HEK293T (cell line): ENCODE measurements around the gene SLC22A1.

Experiments used
- CTCF ChIA-PET: fragments of 350-600 bp; formaldehyde crosslinking; extraction: SDS; loops from one replicate; lab custom pipeline; 2021; ENCODE audit warnings: antibody characterized with exemption, inconsistent platforms; lab: Yijun Ruan, JAX
- POLR2A ChIA-PET: fragments of 350-600 bp; formaldehyde crosslinking; extraction: SDS; loops from one replicate; lab custom pipeline; 2020; ENCODE audit warnings: antibody characterized with exemption, inconsistent platforms; lab: Yijun Ruan, JAX
- DNase-seq: peaks from one replicate; pipeline ENCODE4 v3.0.0; 2012; ENCODE audit warnings: mixed read lengths; ENCODE audit errors: extremely low spot score
- ARNT ChIP-seq: fragments of 450-650 bp; IDR thresholded peaks from 2 replicates; pipeline ENCODE4 v1.6.1; 2017; ENCODE audit warnings: mild to moderate bottlenecking
- BHLHE40 ChIP-seq: fragments of 450-650 bp; IDR thresholded peaks from 2 replicates; pipeline ENCODE4 v1.6.1; 2016; ENCODE audit warnings: mild to moderate bottlenecking, moderate library complexity, borderline replicate concordance
- CTBP1 ChIP-seq: fragments of 450-650 bp; IDR thresholded peaks from 2 replicates; pipeline ENCODE4 v1.6.1; 2016; ENCODE audit warnings: borderline replicate concordance
- ELF4 ChIP-seq: fragments of 450-650 bp; IDR thresholded peaks from 2 replicates; pipeline ENCODE4 v1.6.1; 2017; ENCODE audit warnings: antibody characterized with exemption
- FOXA1 ChIP-seq: fragments of 450-650 bp; IDR thresholded peaks from 2 replicates; pipeline ENCODE4 v1.6.1; 2016; ENCODE audit warnings: mild to moderate bottlenecking
- FOXK2 ChIP-seq: fragments of 450-650 bp; IDR thresholded peaks from 2 replicates; pipeline ENCODE4 v1.6.1; 2016; ENCODE audit warnings: mild to moderate bottlenecking
- FOXM1 ChIP-seq: fragments of 450-650 bp; IDR thresholded peaks from 2 replicates; pipeline ENCODE4 v1.6.1; 2017; ENCODE audit warnings: mild to moderate bottlenecking, borderline replicate concordance
- HDGF ChIP-seq: fragments of 450-650 bp; IDR thresholded peaks from 2 replicates; pipeline ENCODE4 v1.6.1; 2017; ENCODE audit warnings: antibody characterized with exemption, borderline replicate concordance
- L3MBTL2 ChIP-seq: fragments of 450-650 bp; conservative IDR thresholded peaks from 2 replicates; pipeline ENCODE4 v1.6.1; 2016; ENCODE audit warnings: mild to moderate bottlenecking
- LEF1 ChIP-seq: fragments of 450-650 bp; IDR thresholded peaks from 2 replicates; pipeline ENCODE4 v1.6.1; 2017; ENCODE audit warnings: mild to moderate bottlenecking, borderline replicate concordance
- NFRKB ChIP-seq: fragments of 450-650 bp; IDR thresholded peaks from 2 replicates; pipeline ENCODE4 v1.6.1; 2016; ENCODE audit warnings: mild to moderate bottlenecking, moderate library complexity
- PKNOX1 ChIP-seq: fragments of 450-650 bp; IDR thresholded peaks from 2 replicates; pipeline ENCODE4 v1.6.1; 2016
- SP1 ChIP-seq: fragments of 450-650 bp; IDR thresholded peaks from 2 replicates; pipeline ENCODE4 v1.6.1; 2017
- SUZ12 ChIP-seq: fragments of 450-650 bp; IDR thresholded peaks from 2 replicates; pipeline ENCODE4 v1.6.1; 2016; ENCODE audit warnings: mild to moderate bottlenecking
- TARDBP ChIP-seq: fragments of 450-650 bp; IDR thresholded peaks from 2 replicates; pipeline ENCODE4 v1.6.1; 2016
- ZNF384 ChIP-seq: fragments of 450-650 bp; IDR thresholded peaks from 2 replicates; pipeline ENCODE4 v1.6.1; 2016

The SLC22A1 gene

GRCh38 chr6:160102956-160103824 is 18.4 kb upstream of the SLC22A1 start:
- TF ChIP-seq ELF4 (no peak), FOXM1 (no peak), ARNT (no peak), ZNF384 (no peak), PKNOX1 (0 out of 2 replicates have a peak, but pooled peaks have one; percentile 26), TARDBP (no peak)
- CTCF ChIA-PET, result interaction anchor here (0.6 to 1.3 kb wide), 2 partner anchors 15 to 233 kb away, joined by 3 to 8 read pairs; no protein-coding TSS in a partner anchor
- POLR2A ChIA-PET, result no interaction called here
- DNase-seq, result peak; percentile 62

- DNase-seq, result no peak
- CTCF ChIA-PET, result interaction anchor here (0.6 kb wide), 1 partner anchor 234 kb away, joined by 3 read pairs; no protein-coding TSS in a partner anchor
- TF ChIP-seq SUZ12 (no peak), FOXM1 (no peak), L3MBTL2 (no peak), PKNOX1 (no peak), HDGF (no peak), ARNT (no peak), BHLHE40 (no peak), LEF1 (no peak), ZNF384 (no peak), FOXK2 (no peak), SP1 (no peak), NFRKB (no peak), CTBP1 (no peak)
- POLR2A ChIA-PET, result no interaction called here
Observed at GRCh38 chr6:160103825-160104100, 17.9 kb upstream of the SLC22A1 start.

- DNase-seq, result no peak
- TF ChIP-seq HDGF (no peak), ELF4 (no peak), PKNOX1 (no peak), ZNF384 (no peak), ARNT (no peak), FOXK2 (no peak), NFRKB (no peak), SUZ12 (no peak), L3MBTL2 (no peak), LEF1 (no peak), TARDBP (no peak), FOXA1 (no peak)
- CTCF ChIA-PET, result interaction anchor here (0.7 kb wide), 1 partner anchor 471 kb away, joined by 3 read pairs; no protein-coding TSS in a partner anchor
- POLR2A ChIA-PET, result no interaction called here
Observed at GRCh38 chr6:160104821-160105517, 16.6 kb upstream of the SLC22A1 start.

- ChIA-PET POLR2A (no interaction called here), CTCF (no interaction called here)
Observed at GRCh38 chr6:160106010-160106409, 15.6 kb upstream of the SLC22A1 start.

GRCh38 chr6:160106701-160107100 is 14.9 kb upstream of the SLC22A1 start:
- no peak for DNase-seq
- POLR2A ChIA-PET, result no interaction called here
- TF ChIP-seq SP1, result no peak
- no peak for TF ChIP-seq FOXA1
- TF ChIP-seq ZNF384, result no peak
- no peak for TF ChIP-seq ARNT
- no peak for TF ChIP-seq ELF4
- no peak for TF ChIP-seq CTBP1
- no peak for TF ChIP-seq LEF1
- no peak for TF ChIP-seq TARDBP
- no peak for TF ChIP-seq L3MBTL2
- TF ChIP-seq NFRKB, result no peak
- TF ChIP-seq HDGF, result no peak
- no peak for TF ChIP-seq FOXM1
- TF ChIP-seq SUZ12, result no peak
- TF ChIP-seq PKNOX1, result no peak
- no peak for TF ChIP-seq BHLHE40
- no peak for TF ChIP-seq FOXK2

More at GRCh38 chr6:160106010-160106409, 15.6 kb upstream of the SLC22A1 start:
- TF ChIP-seq FOXK2 (no peak), CTBP1 (no peak)
- DNase-seq, result no peak

GRCh38 chr6:160108077-160108476 is 13.5 kb upstream of the SLC22A1 start:
- CTCF ChIA-PET, result no interaction called here
- no peak for TF ChIP-seq LEF1
- no peak for TF ChIP-seq FOXK2
- TF ChIP-seq CTBP1, result no peak
- no peak for TF ChIP-seq SUZ12
- no peak for TF ChIP-seq NFRKB
- no peak for TF ChIP-seq PKNOX1
- TF ChIP-seq ARNT, result no peak
- no peak for TF ChIP-seq FOXA1
- no peak for TF ChIP-seq HDGF
- TF ChIP-seq FOXM1, result no peak
- TF ChIP-seq ZNF384, result no peak
- TF ChIP-seq TARDBP, result no peak
- TF ChIP-seq SP1, result no peak
- TF ChIP-seq ELF4, result no peak
- TF ChIP-seq L3MBTL2, result no peak
- no peak for TF ChIP-seq BHLHE40
- POLR2A ChIA-PET, result no interaction called here
- DNase-seq, result no peak

More at GRCh38 chr6:160106701-160107100, 14.9 kb upstream of the SLC22A1 start:
- CTCF ChIA-PET, result interaction anchor here (0.7 kb wide), 1 partner anchor 254 kb away, joined by 3 read pairs; no protein-coding TSS in a partner anchor
